SKM-1 treated with dmso at 0.1 percent for 144 hours (cell line): ENCODE data around the gene BBX.
"Not testable (repeated sequence)": the region's sequence is repeated elsewhere in the genome, so short reads cannot be mapped to it uniquely, and the experiment has no call there.

Experiments
- DNase-seq: peaks from one replicate; lab custom pipeline; 2025; ENCODE audit not compliant: unreplicated experiment; lab: John Stamatoyannopoulos, UW

Gene BBX

DNA sequence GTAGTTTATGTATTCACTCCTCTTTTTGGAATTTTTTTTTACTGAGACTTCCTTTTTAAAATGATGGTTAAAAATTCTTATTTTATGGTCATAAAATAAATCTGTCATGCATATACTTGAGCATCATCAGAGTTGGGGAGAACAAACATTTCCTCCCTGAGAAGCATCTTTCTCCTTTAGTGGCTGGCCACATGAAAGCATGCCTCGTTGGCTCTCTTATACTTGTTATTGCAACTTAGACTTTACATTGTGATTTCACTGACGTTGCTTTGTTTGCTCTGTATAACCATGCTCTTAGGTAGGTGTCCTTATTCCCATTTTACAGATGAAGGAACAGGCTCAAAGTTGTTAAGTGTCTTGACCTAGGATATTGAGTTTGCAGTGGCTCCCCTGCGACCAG lies 18.1 kb downstream of the BBX start:
- no peak for DNase-seq

DNA sequence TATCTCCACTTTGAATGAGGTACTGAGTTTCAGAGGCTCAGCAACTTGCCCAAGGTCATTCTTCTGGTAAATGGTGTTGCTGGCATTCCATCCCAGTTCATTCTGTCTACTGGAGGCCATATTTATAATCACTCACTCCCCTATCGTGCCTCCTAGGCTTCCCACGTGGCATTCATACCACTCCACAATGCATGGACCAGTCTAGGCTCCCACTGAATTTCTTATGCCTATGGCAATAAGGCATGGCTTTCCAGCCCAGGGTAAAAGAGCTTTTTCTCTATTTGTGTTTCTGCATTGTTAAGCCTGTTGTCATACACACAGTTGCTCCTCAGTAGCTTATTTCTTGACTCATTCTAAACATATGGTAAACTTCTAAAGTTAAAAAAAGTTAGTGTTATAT lies 19.9 kb downstream of the BBX start:
- no peak for DNase-seq

DNA sequence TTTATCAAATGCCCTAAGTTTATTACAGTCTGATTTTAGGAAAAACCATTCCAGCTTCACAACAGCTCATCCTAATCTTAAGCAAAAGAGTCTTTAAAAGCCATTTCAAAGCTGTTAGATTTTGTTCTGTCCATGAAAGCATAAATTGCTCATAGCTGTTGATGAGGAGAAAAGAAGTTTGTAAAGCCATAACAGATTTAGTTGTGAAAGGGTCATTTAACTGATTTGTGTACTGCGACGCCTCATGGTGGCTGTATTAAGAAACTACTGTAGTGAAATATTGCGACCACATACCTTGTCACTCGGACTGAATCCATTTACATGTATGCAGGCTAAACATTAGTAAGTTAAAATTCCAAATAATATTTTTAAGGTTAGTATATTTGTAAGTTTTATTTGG lies 20.9 kb downstream of the BBX start:
- no peak for DNase-seq

DNA sequence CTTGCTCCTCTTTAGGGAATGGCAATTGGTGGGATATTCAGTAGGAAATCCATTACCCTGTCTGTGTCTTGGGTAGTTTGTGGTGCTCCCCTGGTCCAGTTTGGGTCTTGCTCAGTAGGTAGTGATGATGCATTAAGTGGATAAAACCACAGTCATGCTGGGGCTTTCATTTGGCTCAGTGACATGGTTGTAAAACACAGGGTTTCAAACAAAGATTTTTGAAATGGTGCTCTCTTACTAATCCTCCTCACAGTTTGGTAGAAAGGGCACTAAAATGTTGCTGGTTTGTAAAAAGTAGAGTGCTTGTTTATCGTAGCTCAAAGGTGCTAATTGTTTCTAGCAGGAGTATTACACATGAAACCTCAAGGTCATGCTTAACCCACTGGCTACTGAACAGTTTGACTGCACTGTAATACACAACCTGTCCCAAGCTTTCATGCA lies 22.9 kb downstream of the BBX start:
- DNase-seq = no peak

DNA sequence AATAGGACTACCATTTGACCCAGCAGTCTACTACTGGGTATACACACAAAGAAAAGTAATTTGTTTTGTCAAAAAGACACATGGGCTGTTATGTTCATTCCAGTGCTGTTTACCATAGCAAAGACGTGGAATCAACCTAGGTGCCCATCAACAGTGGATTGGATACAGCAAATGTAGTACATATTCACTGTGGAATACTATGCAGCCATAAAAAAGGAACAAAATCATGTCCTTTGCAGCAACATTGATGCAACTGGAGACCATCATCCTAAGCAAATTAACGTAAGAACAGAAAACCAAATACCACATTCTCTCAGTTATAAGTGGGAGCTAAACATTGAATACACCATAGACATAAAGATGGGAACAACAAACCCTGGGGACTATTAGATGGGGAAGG lies 25.8 kb downstream of the BBX start:
- DNase-seq = no peak

DNA sequence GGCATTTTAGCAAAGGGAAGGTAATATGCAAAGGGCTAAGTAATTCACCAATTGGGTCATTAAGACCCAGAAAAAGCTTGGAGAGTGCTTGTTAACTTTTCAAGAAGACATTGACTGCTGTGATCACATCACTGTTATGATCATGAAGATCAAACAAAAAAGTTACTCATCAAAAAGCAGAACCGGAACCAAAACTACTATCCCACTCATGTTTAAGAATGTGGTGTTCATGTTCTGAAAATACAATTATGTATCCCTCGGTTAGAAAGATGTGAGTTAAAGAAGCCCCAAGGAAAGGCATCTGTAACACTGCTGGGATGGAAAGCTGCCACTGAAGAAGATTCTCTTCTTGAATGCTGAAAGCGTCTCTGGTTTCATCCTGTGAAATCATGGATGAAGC lies 32.6 kb downstream of the BBX start:
- no peak for DNase-seq

DNA sequence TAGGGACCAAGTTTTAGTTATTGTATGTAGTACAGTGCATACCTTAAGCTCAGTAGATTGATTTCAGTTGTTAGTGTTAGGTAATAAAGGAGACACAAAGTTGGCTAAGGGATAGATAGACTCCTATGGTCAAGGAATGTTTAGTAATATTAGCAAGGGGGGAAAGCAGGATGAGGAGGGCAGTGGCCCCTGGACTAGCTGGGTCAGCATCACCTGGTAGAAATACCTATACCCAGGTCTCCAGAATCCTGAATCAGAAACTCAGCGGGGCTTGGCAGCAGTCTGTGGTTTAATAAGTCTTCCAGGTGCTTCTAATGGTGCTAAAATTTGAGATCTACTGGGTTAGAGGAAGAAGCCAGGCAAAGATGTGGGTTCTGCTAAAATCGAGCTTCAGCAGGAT lies 35.0 kb downstream of the BBX start:
- no peak for DNase-seq

DNA sequence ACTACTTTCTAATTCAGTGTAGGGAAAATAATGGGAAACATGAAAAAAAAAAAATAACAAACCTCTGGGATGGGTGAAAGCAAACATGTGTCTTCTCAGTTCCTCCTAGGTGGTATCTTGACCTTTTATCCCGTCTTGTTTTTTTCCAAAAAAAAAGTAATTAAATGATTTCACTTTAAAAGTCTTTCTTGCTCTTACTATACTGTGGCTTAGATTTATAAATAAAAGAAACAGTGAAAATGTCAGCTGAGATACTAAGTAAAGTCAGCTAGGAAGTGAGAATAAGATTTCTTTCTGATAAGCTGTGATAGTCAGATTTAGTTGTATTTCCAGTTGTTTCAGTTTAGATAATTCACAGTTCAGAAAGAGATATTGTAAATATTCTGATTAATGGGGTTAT lies 37.4 kb downstream of the BBX start:
- no peak for DNase-seq

DNA sequence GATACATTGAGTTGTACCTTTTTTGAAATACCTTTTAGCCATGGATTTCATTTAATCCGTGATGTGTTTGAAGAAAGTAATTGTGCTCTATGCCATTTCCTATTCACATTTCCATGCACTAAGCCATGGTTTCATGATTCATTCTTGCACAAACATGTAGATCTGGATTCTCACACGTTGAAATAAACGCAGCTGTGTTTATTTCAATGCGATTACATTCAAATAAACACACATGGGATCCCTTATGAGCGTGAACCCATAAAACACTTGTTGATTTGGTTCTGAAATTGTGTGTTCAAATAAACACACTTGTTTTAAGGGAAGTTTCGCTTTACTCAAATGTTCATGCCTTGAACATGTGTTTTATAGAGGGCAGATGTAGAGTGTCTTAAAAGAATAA lies 39.2 kb downstream of the BBX start:
- DNase-seq = no peak

DNA sequence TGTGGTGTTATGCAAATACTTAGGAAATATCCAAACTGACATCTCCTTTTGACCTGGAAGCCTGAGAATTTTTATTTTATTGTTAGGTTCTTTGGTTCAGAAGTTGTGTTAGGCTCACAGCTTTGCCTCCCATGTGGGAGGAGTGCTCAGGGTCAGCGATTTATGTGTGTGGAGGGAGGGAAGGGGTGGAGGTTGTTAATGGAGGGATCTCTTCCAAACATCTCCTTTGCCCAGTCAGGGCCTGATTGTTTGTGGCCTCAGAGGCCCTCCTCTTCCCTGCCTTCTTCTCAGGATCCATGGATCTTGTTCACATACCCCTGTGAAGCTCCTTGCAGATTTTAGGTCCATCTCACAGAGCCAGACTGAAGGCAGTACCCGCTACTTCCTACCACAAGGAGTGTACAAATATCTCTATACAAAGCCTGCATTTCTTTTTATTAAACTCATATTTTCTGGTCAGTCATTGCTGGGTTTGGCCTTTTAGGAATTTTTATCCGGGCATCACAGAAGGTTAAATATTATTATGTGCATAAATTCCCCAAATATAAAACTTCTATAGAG lies 40.3 kb downstream of the BBX start:
- DNase-seq = no peak

DNA sequence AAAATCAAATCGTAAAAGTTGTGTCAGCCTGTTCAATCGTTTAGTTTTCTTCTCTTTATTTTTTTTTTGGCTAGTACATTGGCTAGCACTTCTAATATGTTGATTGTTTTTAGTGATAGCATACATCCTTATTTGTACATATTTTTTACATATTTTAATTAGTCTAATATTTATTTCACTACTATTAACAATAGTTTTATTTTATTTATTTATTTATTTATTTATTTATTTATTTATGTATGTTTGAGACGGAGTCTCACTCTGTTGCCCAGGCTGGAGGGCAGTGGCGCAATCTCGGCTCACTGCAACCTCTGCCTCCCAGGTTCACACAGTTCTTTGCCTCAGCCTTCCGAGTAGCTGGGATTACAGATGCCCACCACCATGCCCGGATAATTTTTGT lies 42.5 kb downstream of the BBX start:
- DNase-seq = not testable (repeated sequence)

DNA sequence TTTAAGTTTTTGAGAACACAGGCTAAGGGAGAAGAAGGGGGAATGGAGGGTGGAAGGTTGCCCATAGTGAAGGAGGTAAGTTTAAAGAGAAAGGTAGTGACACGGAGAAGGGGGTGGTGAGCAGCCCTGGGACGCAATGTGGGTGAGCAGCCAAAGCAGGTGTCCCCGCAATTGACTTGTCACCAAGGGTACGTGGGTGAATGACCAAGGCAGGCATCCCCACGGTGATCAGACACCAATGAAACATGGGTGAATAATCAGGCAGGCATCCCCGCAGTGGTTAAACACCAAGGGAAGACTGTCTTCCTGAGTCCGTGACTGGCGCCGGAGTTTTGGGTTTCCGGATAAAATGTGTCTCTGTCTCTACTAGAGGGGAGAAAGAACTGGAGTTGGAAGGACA lies 48.3 kb downstream of the BBX start:
- DNase-seq = not testable (repeated sequence)

DNA sequence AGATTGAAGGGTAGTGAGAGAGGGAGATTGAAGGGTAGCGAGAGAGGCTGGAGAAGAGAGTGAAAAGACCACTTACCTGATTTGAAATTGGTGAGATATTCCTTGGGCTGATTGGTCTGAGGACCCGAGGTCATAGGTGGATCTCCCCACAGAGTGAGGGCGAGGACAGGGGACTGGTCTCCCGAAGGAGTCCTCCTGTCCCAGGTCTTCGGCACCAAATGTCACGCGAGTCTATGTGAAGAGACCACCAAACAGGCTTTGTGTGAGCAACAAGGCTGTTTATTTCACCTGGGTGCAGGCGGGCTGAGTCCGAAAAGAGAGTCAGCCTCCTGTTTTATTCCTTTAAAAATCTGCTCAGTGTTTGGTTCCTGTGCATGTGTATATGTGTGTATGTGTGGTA lies 48.7 kb downstream of the BBX start:
- not testable (repeated sequence) for DNase-seq

DNA sequence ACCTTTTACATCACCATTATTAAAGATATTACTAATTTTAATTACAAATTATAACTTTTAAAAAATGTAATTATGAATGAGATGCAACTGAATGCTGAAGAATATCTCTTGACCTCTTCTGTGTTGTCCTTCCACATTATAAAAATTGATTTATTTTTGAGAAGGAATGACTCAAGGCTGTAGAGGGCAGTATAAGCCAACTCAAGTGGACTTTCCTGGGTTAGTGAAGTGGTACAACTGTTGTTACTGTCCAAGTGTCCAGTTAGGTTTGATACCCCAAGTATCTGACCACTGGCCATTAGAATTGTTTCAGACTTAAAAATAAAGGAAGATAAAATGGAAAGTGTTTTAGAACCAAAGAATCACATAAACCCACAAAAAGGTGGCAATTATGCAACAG lies 51.9 kb downstream of the BBX start:
- DNase-seq = peak; percentile 18

DNA sequence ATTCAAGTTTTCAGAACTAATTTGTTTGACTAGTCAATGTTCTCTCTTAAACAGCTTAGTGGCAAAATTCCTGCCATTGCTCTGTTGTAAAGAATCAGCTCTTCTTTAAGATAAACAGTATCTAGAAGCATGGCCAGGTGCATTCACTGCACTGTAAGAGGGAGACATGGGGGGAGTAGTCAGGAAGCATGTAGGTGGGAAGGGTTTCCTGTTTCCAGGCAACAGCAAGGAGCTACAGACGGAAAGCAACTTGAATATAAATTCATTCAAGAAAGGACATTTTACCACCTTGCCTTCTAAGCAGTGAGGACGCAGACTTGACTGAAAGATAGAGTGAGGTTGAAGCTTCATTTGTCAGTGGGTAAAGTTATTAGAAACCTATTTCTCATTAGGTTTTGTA lies 55.3 kb downstream of the BBX start:
- no peak for DNase-seq

DNA sequence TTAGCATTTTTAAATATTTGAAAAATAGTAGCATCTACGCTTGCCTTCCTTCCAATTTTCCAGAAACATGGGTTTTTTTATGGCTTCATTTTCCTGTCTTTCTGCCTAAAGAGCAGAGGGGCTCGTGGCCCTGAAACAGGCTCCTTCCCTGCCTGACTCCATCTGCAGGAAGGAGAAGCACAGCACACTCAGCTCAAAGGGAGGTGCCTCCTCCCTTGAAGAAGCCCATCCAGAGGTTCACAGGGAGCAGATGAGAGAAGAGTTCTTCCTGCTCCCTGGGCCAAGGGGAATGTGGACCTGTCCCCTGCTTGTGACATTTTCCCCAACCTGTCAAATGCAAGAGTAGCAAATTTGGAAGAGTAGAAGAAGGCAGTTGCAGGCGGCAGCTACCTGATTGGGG lies 55.8 kb downstream of the BBX start:
- no peak for DNase-seq

DNA sequence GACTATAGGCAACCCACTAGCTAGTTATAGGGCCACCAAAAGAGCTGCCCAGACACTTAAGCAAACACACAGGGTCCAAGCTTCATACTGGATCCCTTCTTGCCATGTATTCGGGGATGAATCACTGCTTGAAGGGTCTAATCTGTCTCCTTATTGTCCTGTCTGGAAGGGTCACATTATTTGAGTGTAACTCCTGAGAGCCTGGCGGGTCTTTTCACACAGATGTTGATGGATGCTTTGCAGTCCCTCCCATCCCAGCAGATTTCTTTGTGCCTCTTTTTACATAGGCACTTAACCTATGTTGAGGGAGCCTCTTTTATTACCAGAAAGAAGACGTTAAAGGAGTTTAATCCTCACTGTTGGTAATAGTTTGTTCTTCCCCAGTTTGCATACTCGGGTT lies 56.6 kb downstream of the BBX start:
- no peak for DNase-seq

DNA sequence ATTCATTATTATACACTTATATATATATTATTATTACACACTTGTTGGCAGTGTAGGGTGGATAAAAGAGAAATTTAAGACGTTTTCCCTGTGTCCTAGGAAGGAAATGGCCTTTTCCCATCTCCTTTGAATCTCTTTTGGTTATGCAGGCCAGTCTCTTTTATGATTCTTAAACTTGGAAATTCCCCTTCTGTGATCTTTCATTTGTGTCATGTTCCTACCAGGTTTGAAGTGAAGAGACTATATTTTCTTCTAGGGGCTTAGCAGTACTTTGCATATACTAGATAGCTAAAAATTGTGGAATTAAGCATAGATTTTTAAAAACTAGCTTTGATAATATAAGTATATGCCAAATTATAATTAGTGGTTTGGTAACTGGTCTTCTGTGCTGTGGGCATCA lies 58.5 kb downstream of the BBX start:
- no peak for DNase-seq

DNA sequence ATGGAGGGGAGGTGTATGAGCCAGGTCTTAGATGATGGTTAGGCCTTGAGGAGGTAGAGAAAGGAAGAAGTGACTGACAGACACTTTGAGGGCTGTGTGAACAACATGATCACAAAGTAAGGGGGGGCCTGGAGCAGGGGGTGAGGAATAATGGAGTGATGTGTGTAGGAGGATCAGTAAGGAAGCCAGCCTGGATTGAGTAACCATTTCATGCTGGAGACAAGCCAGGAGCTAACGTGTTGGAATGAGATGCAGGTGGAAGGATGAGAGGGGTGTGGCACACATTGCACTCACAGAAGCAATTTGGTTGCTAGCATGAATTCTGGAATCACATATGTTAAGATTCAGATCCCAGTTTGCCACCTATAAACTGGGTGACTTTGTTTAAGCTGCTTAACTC lies 65.5 kb downstream of the BBX start:
- DNase-seq = no peak

DNA sequence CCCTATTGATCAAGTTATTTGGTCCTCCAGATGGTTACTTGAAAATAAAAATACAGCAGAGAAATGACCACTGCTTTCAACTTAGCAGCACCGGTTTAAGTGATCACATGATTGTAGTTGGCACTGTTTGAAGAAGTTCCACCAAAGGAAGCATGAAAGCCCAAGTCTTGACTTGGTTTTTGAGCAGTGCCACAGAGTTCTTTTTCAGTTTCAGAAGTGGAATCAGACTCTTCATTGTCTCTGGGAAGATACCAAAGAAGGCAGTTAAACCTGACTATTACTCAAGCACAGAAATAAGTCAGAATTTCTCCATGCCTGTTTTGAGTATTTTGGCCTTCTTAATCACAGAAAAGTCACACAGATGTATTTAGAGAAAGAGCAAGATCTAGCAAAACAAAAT lies 66.7 kb downstream of the BBX start:
- DNase-seq = no peak

DNA sequence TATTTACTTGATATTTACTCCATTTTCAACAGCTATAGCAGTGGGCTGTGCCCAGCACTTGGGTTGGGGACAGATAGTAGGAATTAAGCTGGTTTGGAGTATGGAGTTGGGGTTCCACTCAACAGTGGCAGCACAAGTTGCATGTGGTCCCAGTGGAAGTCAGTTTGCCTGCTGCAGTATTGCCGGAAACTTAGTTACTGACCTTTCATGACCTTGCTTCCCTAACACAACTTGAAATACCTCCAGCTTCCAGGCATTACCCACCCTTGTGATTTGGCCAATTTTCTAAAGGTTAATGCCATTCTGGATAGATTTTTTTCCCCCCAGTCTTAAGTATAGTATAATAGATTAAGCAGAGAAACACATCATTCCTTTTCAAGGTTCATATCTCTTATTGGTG lies 68.0 kb downstream of the BBX start:
- no peak for DNase-seq

DNA sequence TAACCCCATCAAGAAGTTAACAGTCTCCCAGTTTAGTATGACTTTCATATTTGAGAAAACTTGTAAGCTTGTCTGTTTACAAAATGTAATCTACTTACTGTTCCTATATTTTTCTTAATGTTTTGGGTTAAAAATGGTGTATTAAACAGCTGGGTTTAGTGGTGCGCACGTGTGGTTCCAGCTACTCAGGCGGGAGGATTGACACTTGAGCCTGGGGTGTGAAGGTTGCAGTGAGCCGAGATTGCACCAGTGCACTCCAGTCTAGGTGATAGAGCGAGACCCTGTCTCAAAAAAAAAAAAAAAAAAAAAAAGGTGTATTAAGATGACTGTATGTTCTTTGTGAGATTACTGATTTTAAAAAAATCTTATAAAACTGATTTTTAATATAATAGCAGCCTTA lies 69.3 kb downstream of the BBX start:
- no peak for DNase-seq

DNA sequence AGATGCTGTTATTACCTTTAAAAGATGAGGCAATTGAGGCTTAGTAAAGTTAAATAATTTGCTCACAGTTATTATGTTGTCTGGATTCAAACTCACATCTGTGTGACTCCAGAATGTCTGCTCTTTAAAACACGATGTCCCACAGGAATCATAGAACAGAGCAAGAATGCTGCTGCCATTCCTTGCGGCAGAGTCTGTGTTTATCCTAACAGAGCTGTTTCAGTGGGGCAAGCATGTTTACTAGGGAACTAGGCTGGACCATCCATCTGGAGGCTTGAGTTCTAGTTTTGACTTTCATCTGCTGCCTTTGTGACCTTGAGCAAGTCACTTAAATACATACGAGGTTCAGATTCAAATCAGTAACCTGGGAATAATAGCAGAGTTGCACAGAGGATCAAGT lies 72.1 kb downstream of the BBX start:
- no peak for DNase-seq

DNA sequence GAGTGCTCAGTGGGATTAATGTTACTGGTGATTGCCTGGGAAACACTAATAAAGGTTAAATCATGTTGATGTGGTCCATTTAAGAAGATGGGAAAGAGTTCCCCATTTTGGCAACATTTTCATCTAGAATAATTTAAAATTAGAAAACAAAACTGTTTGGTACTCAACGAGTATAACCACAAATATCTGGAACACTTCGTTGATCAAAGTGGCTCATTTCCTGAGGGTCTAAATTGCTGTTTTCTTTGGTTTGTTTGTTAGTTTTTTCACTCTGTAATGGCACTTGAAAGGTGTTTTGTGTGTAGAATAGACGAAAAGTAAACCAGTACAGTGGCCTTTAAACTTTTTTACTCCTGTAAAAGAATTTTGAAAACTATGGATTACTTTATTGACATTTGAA lies 73.9 kb downstream of the BBX start:
- no peak for DNase-seq
